HG03097 (cell line): ENCODE measurements around the gene KCNQ2.

Experiments used
- ATAC-seq: cut with Tn5 transposase; IDR thresholded peaks from one replicate; pipeline ENCODE4 v1.9.1; 2021; ENCODE audit not compliant: unreplicated experiment, low FRiP score

The KCNQ2 gene

DNA sequence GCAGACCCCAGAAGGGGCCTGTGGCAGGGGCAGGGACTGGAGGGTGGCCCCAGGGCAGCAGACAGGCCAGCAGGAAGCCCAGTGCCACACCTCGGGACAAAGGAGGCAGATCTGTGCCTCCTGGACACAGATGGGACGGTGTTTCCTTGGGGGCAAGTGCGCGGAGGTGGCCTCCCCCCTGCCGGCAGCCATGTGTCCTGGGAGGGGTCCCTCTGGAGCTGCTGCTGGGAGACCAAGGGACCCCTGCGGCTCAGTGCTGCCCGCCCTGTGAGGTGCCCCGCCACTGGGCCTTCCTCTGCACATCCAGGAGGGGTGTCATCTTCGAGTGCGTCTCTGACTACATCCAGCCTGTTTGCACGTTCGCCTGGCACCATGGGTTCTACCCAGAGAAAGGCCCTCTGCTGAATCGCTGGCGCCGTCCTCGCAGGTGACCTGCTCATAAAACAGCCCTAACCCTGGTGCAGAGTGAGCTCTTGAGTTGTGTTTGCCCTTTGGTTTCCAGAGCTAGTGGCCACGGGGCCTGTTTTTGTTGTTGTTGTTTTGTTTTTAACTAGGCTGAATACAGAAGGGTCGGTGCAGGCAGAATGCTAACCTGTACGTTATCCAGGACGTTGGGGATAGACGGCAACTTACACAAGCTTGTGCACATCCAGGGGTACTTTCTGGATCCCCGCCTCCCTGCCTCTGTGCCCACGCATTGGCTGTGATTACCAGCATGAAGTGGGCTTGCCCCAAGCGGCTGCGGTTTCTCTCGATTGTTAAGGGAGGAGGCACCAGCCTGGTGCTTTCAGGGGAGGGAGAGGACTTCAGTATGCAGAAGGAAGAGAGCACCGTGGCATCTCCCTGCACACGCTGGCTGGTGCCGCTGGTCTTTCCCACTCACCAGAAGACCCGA lies 1.3 kb upstream of the KCNQ2 start:
- no peak for ATAC-seq

DNA sequence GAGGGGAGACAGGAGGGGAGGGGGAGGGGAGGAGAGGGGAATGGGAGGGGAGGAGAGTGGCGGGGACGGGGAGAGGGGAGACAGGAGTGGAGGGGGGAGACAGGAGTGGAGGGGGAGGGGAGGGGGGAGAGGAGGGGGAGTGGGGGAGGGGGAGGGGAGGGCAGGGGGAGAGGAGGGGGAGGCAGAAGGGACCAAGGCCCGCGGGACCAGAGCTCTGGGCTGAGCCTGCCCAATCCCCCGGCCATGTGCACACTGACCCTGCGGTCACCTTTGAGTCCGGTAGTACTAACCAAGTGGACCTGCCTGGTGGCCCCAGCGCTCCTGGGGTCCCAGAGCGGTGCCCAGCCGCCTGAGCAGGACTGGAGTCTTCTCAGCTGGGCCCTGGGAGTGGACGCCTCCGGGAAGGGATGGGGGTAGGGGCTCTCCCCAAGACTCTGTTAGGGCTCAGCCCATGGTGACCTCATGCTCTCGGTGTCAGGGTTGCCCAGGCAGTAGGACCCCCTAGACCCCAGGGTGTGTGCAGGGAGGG lies 471 bp upstream of the KCNQ2 start:
- no peak for ATAC-seq

DNA sequence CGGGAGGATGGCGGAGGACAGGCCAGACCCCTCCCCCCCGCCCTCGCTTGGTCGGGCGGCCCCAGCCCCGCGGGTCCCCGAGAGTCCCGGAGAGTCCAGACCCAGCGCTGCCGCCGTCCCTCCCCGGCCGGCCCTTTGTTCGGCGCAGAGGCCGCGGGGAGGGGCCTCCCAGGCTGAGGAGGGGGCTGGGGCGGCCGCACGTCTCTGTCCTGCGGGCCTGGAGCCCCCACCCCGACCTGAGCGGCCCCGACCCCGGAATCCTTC lies 806 bp downstream of the KCNQ2 start:
- no peak for ATAC-seq

DNA sequence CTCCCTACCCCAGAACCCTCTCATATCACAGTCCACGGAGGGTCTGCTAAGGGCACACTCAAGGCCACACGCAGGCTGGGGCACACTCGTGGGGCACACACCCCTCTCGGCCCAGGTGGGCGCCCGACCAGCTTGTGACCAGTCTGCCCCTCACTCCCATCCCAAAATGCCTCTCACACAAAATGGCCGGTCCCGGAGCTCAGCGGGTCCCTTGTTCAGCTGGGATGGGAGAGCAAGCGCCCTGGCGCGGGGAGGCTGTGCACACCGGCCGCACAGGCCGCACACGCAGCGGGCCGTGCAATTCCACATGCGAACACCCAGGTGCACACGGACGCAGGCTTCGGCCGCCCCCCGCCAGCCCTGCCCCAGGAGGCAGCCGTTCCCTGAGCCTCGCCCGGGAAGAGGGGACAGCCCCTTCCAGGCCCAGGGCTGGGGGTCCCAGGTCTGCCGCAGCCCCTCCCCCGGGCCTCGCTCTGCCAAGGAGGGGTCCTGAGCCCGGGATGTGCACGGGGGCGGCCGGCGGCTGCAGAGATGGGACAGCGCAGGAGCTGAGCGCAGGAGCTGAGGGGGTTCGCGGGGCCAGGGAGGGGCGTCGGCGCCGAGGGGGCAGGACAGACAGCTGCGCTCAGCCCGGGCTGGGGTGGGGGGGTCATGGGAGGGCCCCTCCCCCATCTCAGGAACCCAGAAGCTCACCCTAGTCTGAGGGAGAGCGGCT lies 1.3 kb downstream of the KCNQ2 start:
- ATAC-seq, result no peak

DNA sequence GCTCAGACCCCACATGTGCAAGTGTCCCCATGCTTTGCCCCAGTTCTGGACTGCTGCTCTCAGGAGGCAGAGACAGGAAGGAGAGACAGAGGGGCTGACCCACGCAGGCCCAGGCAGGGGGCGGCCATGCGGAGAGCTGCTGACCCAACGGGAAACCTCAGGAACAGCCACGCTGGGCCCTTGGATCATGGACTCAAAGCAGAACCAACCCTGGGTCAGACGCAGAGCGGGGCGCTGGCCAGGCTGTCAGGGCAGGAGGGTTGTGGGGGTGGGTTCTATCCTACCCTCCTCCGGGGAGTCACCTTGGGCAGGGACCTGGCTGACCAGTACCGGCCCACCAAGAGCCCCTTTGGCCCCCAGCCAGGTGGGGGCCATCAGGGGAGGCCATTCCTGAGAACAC lies 2.0 kb downstream of the KCNQ2 start:
- ATAC-seq, result no peak

DNA sequence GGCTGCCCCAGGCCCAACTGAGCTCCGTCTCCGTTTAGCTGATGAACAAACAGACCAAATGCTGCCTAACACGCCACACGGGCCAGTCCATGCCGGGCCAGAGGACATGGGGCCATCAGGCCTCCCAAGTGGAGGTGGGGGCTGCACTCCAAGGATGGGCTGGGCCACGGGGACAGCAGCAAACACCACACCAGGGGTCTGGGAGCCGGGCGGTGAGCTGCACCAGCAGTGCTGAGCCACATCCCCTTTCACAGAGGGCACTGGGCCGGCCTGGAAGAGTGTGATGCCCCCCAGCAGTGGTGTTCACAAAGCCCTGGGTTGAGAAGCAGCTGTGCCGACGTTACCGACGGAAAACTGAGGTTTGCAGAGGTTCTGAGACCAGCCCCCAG lies 2.7 kb downstream of the KCNQ2 start:
- no peak for ATAC-seq

DNA sequence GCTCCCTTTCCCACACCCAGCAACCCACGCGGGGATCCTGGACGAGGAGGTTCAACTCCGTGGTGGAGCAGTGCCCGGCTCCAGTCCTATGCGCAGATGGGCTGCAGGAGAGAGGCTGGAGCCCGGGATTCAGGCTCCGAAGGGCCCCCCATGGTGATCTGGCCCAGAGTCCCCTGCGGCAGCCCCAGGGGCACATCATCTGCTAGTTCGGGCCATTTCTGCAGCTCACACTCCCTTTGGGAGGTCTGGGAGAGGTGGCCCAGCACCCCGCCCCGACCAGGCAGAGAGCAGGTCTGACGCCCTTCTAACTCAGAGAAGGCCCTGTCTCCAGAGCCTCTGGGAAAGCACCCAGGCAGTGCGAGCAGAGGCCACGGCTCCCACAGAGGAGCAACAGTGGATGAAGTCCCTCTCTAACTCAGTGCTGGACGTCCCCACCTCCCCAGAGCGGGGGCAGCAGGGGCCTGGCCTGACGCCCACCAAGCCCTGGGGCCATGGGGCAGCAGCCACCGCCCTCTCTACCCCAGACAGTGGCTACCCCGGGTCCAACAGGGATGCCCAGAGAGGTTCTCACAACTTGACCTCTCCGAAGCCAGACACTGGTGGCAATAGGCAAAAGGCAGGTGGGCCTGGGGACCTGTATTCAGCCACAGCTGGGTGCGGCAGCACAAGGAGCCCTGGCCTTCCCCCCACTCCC lies 3.3 kb downstream of the KCNQ2 start:
- ATAC-seq, result no peak

DNA sequence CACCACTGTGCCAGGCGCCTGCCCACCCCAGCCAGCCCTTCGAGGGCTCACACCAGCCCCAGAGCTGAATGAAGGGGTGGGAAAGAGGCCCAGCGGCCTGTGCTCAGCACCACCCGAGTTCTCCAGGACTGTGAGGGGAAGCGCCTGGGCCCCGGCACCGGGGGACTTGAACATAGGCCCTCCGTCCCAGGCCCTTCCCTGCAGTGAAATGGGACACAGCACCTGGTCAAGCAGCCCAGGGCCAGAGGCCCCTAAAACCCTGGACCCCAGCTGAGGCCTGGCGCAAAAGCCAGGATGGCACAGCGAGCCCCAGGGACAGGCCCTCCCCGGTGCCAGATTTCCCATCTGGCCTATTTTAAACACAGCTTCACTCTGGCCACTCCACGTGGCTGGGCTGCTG lies 4.0 kb downstream of the KCNQ2 start:
- ATAC-seq, result no peak

DNA sequence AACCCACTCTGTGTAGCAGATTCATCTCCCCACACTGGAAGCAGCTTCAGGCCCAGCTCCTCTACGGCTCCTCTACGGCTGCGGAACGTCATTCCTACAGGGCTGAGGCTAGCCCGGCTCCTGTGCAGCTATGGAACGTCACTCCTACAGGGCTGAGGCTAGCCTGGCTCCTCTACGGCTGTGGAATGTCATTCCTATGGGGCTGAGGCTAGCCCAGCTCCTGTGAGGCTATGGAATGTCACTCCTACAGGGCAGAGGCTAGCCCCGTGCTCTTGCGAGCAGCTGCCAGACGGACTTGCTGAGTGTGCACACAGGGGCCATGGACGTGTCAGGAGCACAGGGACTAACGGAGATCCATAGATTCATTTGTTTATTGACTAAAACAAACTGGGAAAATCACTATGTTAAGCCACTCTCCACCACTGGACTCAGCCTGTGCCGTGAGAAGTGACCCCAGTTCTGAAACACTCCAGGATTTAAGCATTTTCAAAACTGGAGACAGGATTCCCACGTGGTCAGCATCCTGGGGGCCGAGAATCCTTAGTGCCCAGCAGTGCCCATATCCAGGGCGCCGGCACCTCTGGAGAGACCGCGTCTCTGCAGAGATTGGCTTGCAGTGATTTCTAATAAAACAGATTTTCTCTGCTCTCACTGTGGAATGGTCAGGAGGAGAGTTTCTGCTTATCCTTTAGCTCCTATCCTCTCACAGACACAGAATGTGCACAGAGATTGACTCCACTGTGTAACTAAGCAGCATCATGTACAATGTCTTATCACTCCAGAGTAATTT lies 5.0 kb downstream of the KCNQ2 start:
- ATAC-seq, result no peak

DNA sequence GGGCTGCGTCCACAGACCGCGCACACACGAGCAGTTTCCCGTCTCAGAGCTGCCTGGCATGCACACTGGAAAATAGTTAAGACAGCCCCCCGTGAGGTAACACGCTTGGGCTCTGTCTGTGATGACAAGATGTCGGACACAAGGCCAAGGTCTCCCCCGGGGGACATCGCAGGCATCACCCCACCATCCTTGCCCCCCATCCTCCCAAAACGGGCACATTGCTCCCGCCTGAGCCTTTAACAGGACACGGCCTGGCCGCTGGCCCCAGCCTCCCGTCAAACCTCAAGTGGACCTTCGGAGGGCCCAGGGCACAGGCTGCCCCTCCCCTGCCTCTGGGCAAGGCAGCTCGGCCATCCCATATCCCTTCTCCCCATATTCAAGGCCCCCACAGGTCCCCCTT lies 5.6 kb downstream of the KCNQ2 start:
- no peak for ATAC-seq

DNA sequence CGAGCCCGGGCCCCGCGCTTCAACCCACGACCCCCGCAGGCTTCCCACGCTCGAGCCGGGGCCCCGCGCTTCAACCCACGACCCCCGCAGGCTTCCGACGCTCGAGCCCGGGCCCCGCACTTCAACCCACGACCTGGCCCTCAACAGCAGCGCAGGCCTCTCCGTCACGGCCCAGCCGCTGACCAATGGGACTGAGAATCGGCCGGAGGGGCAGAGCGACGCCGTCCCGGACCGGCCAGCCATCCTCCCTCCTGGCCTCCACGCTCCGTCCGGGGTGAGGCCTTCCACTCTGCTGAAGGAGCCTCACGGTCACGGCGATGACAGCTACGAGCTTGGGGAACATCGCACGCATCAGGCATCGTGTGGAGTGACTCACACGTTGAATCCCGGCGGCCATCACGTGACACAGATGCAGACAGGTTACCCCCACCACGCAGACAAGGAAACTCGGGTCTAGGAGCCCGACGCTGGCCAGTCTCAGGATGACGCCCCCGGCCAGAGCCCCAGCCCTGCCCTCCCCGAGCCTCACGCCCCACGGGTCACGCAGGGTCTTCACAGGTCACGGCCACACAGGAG lies 6.1 kb downstream of the KCNQ2 start:
- ATAC-seq, result no peak

DNA sequence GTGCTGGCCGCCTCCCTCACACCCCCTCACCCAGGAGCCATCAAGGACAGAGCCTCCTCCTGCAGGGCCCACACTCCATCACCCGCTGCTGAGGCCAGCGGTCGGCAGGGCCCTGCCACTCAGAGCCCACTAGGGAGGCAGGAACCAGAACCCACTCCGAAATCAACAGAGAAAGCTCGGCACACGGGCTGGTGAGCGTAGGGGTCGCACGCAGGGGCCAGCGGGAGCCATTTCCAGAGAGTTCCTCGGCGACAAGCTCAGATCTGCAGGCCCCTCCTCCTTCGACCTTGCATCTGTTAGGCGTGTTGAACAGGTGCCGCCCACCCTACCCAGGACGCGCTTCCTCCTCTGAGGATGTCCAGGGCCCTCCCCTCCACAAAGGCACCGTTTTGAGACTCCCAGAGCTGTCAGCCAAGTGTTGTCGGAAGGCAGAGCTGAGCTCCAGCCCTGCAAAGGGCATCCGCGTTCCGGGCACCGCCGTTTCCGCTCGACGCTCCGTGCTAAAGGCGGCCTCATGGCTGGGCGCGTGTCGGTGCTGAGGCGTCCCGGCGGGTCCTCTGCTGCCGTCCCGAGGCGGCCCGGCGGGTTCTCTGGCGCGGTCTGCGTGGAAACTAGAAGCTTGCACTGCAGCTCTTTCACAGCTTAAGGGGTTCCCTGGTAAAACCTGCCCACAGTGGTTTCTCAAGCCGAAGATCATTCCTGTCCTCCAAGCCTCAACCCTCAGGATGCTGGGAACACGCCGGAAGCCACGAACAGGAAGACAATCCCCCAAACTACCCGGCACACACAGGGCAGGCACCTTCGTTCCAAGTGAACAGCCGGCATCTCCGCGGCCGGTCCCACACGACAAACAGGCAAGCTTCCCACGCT lies 6.8 kb downstream of the KCNQ2 start:
- no peak for ATAC-seq

DNA sequence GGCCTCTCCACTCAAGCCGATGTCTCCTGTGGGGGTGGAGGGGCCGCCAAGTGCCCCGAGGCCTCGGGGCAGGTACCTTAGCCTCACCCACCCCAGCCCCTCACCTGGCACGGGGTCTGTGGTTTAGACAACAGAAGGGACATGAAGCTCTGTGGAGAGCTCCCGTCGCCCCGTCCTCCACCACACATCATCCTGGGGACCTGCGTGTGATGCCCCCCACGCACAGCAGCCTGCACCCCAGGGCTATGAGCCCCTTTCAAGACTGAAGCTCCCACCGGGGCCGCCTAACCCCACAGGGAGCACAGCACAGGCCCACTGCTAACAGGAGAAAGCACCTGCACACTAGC lies 8.2 kb downstream of the KCNQ2 start:
- ATAC-seq, result no peak

DNA sequence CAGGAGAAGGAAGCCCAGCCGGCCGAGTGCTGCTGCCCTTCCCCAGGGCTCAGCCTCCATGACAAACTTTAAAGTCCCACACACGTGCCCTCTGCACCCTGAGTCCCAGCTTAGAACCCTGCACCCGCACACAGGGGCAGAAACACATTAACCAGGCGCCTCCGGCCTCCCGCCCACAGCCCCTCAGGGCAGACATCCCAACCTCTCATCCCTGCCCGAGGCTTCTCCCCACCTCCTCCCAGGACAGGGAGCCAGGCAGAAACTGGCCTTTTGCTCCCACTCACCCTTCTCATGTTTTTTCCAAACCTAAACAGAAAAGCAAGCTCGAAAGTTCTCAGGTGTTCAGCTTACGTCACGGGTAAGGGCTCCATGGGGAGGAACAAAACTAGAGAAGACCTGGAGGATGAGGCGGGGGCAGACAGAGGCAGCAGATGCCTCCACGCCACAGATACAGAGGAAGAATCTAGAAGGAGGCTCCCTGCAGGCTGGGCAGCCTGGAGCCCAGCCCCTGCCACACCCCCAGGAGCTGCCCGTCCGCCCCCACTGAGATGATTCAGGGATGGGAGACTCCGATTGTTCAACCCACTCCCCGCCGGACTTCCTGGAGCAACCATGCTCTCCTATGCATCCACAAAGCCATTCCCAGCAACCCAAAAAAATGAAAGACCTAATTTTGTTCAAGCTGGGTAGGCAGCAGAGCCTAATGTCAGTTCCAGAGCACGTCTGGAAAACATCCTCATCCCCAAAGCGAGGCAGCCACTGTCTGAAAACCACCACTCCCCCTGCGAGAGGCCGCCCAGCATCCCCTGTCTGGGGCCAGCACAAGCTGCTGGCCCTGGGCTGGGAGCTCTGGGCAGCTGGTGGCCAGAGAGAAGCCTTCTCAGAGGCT lies 8.8 kb downstream of the KCNQ2 start:
- ATAC-seq, result no peak

DNA sequence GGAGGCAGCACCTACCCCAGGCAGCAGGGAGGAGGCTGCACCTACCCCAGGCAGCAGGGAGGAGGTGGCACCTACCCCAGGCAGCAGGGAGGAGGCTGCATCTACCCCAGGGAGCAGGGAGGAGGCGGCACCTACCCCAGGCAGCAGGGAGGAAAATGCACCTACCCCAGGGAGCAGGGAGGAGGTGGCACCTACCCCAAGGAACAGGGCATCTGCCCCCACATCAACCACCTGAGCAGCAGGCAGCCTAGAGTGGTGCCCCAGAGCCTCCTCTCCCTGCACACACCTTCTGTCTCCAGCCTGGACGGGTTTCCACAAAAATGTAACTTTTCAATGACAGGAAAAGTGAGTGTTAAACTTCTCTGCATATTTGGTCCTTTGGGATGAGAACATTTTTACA lies 10.2 kb downstream of the KCNQ2 start:
- no peak for ATAC-seq

DNA sequence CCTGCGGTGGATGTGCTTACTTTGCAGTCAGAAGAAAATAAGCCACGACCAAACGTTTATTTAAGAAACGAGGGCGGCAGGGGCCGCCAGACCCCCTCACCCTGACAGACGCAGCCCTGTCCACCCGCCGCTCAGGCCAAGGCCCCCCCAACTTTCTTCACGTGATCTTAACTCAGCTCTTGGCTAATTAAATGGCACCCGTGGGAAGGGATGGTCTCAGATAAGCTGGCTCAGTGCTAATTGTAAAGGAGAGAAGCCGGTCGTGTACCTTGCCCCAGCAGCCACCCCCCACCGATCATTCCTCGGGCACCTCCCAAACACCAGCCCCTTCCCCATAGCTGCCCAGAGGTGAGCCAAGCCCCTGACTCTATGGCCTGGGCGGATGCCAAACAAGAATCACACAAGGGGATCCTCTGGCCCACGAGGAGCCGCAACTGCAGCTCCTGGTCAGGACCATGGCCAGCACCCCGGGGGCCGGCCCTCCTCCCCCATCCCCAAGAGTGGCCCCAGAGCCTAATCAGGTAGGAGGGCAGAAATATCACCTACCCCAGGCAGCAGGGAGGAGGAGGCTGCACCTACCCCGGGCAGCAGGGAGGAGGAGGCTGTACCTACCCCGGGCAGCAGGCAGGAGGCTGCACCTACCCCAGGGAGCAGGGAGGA lies 11.2 kb downstream of the KCNQ2 start:
- no peak for ATAC-seq

DNA sequence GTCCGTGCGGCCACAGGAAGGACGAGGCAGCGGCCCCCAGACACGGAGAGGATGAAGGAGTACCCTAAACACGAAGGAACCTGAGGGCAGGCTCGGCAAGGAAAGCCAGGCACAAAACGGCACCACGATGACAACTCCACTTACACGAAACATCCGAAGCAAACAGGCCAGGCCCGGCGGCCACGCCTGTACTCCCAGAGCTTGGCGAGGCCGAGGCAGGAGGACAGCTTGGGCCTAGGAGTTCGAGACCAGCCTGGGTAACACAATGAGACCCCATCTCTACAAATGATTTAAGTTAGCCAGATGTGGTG lies 13.4 kb downstream of the KCNQ2 start:
- ATAC-seq, result no peak
